WTC11 (cell line): Measurements from ENCODE around the gene BBS9.

Source experiments
- NFYB ChIP-seq: sonication (generic); formaldehyde crosslinking; conservative IDR thresholded peaks from 2 replicates; pipeline ENCODE4 v1.8.0; 2022; ENCODE audit warnings: low read depth, missing genetic modification reagents
- NR2C2 ChIP-seq: sonication (generic); formaldehyde crosslinking; IDR thresholded peaks from 2 replicates; pipeline ENCODE4 v1.8.0; 2022; ENCODE audit warnings: mild to moderate bottlenecking, missing genetic modification reagents
- SP1 ChIP-seq: sonication (generic); formaldehyde crosslinking; conservative IDR thresholded peaks from 2 replicates; pipeline ENCODE4 v1.8.1; 2022; ENCODE audit warnings: missing genetic modification reagents
- TF ChIP-seq, protein P1 (sequence below): fragments of 200-600 bp; IDR thresholded peaks from 2 replicates; pipeline ENCODE4 v1.8.0; 2022; ENCODE audit warnings: antibody characterized with exemption
- TF ChIP-seq, protein P2 (sequence below): fragments of 250-450 bp; sonication (Bioruptor Pico); conservative IDR thresholded peaks from 2 replicates; pipeline ENCODE4 v1.9.0; 2021; ENCODE audit warnings: mild to moderate bottlenecking

DNA sequence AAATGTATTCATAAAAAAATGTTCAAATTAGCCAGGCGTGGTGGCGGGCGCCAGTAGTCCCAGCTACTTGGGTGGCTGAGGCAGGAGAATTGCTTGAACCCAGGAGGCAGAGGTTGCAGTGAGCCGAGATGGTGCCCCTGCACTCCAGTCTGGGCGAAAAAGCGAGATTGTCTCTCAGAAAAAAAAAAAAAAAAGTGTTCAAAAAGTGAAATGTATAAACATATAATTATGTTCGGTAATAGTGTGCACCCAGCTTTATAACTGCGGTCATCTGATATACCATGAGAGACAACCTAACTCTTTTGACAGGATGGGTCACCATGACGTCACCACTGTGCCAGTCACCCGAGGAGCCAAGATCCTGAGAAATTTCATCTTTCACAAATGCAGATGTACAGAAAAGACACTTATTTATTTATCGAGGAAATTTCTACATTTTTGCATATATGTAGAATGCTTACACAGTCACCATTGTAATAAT, 19.6 kb upstream of the BBS9 start:
- TF ChIP-seq, protein P1, sequence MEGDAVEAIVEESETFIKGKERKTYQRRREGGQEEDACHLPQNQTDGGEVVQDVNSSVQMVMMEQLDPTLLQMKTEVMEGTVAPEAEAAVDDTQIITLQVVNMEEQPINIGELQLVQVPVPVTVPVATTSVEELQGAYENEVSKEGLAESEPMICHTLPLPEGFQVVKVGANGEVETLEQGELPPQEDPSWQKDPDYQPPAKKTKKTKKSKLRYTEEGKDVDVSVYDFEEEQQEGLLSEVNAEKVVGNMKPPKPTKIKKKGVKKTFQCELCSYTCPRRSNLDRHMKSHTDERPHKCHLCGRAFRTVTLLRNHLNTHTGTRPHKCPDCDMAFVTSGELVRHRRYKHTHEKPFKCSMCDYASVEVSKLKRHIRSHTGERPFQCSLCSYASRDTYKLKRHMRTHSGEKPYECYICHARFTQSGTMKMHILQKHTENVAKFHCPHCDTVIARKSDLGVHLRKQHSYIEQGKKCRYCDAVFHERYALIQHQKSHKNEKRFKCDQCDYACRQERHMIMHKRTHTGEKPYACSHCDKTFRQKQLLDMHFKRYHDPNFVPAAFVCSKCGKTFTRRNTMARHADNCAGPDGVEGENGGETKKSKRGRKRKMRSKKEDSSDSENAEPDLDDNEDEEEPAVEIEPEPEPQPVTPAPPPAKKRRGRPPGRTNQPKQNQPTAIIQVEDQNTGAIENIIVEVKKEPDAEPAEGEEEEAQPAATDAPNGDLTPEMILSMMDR: no peak
- TF ChIP-seq SP1 (CRISPR knock-in tag) (no peak), NFYB (no peak), NR2C2 (CRISPR knock-in tag) (no peak)
- TF ChIP-seq, protein P2, sequence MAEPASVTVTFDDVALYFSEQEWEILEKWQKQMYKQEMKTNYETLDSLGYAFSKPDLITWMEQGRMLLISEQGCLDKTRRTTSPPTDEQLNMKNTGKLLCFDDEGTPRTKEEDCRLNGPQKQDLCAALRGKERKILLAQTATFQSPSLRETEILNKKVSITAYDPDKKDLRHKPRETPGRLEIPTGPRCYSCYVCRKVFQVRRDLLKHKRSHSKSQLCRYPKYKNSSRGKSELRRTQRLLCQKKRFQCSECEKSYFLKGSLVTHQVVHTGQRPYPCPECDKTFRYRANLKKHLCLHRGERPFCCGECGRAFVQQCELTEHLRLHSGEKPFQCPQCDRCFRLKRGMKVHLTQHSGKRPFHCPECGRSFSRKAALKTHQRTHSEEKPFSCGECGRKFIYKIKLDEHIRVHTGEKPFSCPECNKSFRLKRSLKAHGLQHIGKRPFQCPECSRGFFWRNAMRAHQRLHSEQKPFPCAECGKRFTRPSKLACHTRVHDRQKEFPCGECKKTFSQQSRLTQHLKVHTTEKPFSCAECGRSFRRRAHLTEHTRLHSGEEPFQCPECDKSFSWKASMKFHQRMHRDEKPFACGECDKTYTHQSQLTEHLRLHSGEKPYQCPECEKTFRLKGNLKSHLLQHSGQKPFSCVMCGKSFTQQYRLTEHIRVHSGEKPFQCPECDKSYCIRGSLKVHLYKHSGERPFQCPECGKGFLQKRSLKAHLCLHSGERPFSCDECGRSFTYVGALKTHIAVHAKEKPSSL: no peak
